Gastrocnemius medialis (tissue), 4 donors: ENCODE results near the gene AP1S3.

Experiments used
- POLR2A ChIP-seq, 2 donors: fragments of 450-650 bp; IDR thresholded peaks; one replicate each; pipeline ENCODE4 v1.6.1; 2017; ENCODE audit warnings: antibody characterized with exemption in 2 of 2, mild to moderate bottlenecking in 2 of 2, moderate library complexity in 2 of 2
- TF ChIP-seq, protein P1 (sequence below), 5 experiments: fragments of 450-650 bp in 3 of 5; fragments of 200-600 bp in 2 of 5; sonication (generic) in 2 of 5; IDR thresholded peaks in 4 of 5; conservative IDR thresholded peaks in 1 of 5; 1 replicate in 4 of 5; 2 replicates in 1 of 5; pipeline ENCODE4 v1.5.1; 2016 to 2019; ENCODE audit warnings: antibody characterized with exemption in 5 of 5, mild to moderate bottlenecking in 3 of 5, moderate library complexity in 3 of 5

DNA sequence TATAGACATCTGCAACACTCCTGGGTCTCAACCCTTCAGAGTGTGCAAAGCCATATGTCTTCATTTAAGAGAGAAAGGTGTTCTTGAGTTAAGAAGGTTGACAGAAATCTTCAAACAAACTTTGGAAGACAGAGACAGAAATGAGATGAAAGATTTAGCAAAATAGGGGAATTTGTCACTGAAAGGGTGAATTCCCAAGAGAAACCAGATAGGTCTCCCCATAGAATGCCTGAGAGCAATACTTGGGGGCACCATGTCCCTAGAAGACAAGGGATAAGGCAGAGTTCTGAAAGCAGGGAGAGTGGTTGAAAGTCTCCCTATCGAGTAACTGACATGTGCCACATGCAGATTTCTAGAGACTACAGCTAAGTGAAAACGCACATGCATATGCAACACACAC, 50.0 kb downstream of the AP1S3 start:
- TF ChIP-seq, protein P1, sequence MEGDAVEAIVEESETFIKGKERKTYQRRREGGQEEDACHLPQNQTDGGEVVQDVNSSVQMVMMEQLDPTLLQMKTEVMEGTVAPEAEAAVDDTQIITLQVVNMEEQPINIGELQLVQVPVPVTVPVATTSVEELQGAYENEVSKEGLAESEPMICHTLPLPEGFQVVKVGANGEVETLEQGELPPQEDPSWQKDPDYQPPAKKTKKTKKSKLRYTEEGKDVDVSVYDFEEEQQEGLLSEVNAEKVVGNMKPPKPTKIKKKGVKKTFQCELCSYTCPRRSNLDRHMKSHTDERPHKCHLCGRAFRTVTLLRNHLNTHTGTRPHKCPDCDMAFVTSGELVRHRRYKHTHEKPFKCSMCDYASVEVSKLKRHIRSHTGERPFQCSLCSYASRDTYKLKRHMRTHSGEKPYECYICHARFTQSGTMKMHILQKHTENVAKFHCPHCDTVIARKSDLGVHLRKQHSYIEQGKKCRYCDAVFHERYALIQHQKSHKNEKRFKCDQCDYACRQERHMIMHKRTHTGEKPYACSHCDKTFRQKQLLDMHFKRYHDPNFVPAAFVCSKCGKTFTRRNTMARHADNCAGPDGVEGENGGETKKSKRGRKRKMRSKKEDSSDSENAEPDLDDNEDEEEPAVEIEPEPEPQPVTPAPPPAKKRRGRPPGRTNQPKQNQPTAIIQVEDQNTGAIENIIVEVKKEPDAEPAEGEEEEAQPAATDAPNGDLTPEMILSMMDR (IDR thresholded peaks at IDR 0.05 in 4 of 5, conservative IDR thresholded peaks at IDR 0.05 in 1 of 5) = no peak
- TF ChIP-seq POLR2A (IDR thresholded peaks at IDR 0.05) = no peak
